ENCODE data around the gene NAGLU. TPM values are rescaled to one million over a fixed set of nuclear protein-coding genes. Genes with fewer than 3 reads are reported as not detected.

The NAGLU gene
- total and polyA plus RNA-seq, 10 of the 15 experiments (the other 5 are each of a cell fraction or from before 2014, with no cell fraction given): 0.23 to 27.5 (median 8.9) TPM

DNA sequence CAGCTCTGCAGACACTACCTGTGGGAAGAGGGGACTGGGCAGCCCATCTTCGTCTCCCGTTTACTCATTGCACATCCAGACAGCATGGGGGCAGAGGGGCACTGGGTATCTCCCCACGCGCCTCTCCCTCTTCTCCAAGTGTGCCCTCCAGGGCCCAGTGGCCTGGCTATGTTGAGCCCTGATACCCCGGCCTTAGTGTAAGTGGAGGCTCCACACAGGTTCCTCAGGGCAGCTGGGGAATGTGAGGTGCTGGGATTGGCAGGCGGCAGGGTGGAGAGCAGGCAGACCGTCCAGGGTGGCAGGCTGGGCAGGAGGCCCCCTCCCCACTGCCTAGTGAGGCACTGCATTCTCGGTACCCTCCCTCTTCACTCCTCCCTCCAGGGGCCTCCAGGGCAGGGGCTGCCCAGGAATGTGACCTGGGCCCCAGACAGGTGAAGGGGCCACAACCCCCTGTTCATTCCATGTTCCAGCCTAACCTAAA, 13.2 kb upstream of the NAGLU start:
- ChIA-PET POLR2A (no interaction called here), RAD21 (ENCODE audit: unreplicated experiment) (no interaction called here), CTCF (interaction anchor here (1.4 kb wide), 1 partner anchor 119 kb away, joined by 4 read pairs; no protein-coding TSS in a partner anchor), SMC1A (ENCODE audit: uncharacterized antibody, unreplicated experiment) (interaction anchor here (0.6 kb wide), 2 partner anchors 235 to 1141 kb away, joined by 3 read pairs; no protein-coding TSS in a partner anchor)
- FAIRE-seq: no peak
- DNase-seq (ENCODE audit: low read depth, low spot score): no peak
- intact Hi-C loops (cut with micrococcal nuclease; ENCODE audit: unreplicated experiment) (no loop called here), in situ Hi-C loops (cut with MboI) (loop anchor here (5.0 kb wide), 1 partner anchor 91 kb away; no protein-coding TSS in a partner anchor)
- Histone ChIP-seq H3K27me3 (replicated peaks in 1 of 2; ENCODE audit: control insufficient read depth in 2 of 2, insufficient read depth in 2 of 2, low read length in 1 of 2) (no peaks in the 10 kb centered on the region), H3K4me1 (ENCODE audit: control insufficient read depth, insufficient read depth, low read length) (peaks cover 5% of the 10 kb centered on the region; the same call in 1 of the 2 replicates), H2AFZ (ENCODE audit: control insufficient read depth, low read depth, low read length) (no peak overlapping the region), H3K9me3 (replicated peaks; ENCODE audit: control insufficient read depth, insufficient read depth, low read length) (no peaks in the 10 kb centered on the region), H3K4me2 (ENCODE audit: control insufficient read depth, insufficient read depth) (no peak overlapping the region), H3K79me2 (ENCODE audit: control insufficient read depth, insufficient read depth, low read length) (no peaks in the 10 kb centered on the region), H3K4me3 (no peak overlapping the region), H4K20me1 (ENCODE audit: control insufficient read depth, insufficient read depth) (no peaks in the 10 kb centered on the region; the same call in 1 of the 2 replicates), H3K9ac (ENCODE audit: control insufficient read depth, insufficient read depth, low read length) (no peak overlapping the region), H3K27ac (ENCODE audit: control insufficient read depth, insufficient read depth) (no peak overlapping the region), H3K36me3 (ENCODE audit: control insufficient read depth in 2 of 2, insufficient read depth in 2 of 2, low read length in 1 of 2) (peaks cover 4 to 5% of the 10 kb centered on the region in 2 experiments; a peak in 3 of 4 replicates)
- no TSS peak for BruUV-seq (replicated peaks)
- ATAC-seq: no peak
- WGBS (ENCODE audit: insufficient coverage, insufficient replicate concordance, low lambda C conversion rate, missing lambda C conversion rate): 95% methylated on average over 8 of the region's 8 CpGs
- TF ChIP-seq RFX5 (IDR thresholded peaks at IDR 0.05; ENCODE audit: low read depth, low read length) (no peak), DPF2 (IDR thresholded peaks at IDR 0.05) (no peak), TAF1 (IDR thresholded peaks at IDR 0.05; ENCODE audit: borderline replicate concordance, low read depth, low read length) (no peak), POLR2A (IDR thresholded peaks at IDR 0.05; ENCODE audit: low read depth, low read length) (no peak; the same call in 1 of the 2 replicates), NFXL1 (IDR thresholded peaks at IDR 0.05; ENCODE audit: borderline replicate concordance) (no peak), FOS (IDR thresholded peaks at IDR 0.05; ENCODE audit: borderline replicate concordance, extremely low read depth, insufficient read length) (no peak), ZSCAN29 (IDR thresholded peaks at IDR 0.05) (no peak)
- TF ChIP-seq, protein P1, sequence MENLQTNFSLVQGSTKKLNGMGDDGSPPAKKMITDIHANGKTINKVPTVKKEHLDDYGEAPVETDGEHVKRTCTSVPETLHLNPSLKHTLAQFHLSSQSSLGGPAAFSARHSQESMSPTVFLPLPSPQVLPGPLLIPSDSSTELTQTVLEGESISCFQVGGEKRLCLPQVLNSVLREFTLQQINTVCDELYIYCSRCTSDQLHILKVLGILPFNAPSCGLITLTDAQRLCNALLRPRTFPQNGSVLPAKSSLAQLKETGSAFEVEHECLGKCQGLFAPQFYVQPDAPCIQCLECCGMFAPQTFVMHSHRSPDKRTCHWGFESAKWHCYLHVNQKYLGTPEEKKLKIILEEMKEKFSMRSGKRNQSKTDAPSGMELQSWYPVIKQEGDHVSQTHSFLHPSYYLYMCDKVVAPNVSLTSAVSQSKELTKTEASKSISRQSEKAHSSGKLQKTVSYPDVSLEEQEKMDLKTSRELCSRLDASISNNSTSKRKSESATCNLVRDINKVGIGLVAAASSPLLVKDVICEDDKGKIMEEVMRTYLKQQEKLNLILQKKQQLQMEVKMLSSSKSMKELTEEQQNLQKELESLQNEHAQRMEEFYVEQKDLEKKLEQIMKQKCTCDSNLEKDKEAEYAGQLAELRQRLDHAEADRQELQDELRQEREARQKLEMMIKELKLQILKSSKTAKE (IDR thresholded peaks at IDR 0.05; ENCODE audit: low read depth, poor library complexity, severe bottlenecking): no peak
- TF ChIP-seq, protein P2, sequence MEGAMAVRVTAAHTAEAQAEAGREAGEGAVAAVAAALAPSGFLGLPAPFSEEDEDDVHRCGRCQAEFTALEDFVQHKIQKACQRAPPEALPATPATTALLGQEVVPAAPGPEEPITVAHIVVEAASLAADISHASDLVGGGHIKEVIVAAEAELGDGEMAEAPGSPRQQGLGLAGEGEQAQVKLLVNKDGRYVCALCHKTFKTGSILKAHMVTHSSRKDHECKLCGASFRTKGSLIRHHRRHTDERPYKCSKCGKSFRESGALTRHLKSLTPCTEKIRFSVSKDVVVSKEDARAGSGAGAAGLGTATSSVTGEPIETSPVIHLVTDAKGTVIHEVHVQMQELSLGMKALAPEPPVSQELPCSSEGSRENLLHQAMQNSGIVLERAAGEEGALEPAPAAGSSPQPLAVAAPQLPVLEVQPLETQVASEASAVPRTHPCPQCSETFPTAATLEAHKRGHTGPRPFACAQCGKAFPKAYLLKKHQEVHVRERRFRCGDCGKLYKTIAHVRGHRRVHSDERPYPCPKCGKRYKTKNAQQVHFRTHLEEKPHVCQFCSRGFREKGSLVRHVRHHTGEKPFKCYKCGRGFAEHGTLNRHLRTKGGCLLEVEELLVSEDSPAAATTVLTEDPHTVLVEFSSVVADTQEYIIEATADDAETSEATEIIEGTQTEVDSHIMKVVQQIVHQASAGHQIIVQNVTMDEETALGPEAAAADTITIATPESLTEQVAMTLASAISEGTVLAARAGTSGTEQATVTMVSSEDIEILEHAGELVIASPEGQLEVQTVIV (IDR thresholded peaks at IDR 0.05; ENCODE audit: borderline replicate concordance, partially characterized antibody): no peak
- TF ChIP-seq, protein P3, sequence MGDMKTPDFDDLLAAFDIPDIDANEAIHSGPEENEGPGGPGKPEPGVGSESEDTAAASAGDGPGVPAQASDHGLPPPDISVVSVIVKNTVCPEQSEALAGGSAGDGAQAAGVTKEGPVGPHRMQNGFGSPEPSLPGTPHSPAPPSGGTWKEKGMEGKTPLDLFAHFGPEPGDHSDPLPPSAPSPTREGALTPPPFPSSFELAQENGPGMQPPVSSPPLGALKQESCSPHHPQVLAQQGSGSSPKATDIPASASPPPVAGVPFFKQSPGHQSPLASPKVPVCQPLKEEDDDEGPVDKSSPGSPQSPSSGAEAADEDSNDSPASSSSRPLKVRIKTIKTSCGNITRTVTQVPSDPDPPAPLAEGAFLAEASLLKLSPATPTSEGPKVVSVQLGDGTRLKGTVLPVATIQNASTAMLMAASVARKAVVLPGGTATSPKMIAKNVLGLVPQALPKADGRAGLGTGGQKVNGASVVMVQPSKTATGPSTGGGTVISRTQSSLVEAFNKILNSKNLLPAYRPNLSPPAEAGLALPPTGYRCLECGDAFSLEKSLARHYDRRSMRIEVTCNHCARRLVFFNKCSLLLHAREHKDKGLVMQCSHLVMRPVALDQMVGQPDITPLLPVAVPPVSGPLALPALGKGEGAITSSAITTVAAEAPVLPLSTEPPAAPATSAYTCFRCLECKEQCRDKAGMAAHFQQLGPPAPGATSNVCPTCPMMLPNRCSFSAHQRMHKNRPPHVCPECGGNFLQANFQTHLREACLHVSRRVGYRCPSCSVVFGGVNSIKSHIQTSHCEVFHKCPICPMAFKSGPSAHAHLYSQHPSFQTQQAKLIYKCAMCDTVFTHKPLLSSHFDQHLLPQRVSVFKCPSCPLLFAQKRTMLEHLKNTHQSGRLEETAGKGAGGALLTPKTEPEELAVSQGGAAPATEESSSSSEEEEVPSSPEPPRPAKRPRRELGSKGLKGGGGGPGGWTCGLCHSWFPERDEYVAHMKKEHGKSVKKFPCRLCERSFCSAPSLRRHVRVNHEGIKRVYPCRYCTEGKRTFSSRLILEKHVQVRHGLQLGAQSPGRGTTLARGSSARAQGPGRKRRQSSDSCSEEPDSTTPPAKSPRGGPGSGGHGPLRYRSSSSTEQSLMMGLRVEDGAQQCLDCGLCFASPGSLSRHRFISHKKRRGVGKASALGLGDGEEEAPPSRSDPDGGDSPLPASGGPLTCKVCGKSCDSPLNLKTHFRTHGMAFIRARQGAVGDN (IDR thresholded peaks at IDR 0.05): no peak
- TF ChIP-seq, protein P4, sequence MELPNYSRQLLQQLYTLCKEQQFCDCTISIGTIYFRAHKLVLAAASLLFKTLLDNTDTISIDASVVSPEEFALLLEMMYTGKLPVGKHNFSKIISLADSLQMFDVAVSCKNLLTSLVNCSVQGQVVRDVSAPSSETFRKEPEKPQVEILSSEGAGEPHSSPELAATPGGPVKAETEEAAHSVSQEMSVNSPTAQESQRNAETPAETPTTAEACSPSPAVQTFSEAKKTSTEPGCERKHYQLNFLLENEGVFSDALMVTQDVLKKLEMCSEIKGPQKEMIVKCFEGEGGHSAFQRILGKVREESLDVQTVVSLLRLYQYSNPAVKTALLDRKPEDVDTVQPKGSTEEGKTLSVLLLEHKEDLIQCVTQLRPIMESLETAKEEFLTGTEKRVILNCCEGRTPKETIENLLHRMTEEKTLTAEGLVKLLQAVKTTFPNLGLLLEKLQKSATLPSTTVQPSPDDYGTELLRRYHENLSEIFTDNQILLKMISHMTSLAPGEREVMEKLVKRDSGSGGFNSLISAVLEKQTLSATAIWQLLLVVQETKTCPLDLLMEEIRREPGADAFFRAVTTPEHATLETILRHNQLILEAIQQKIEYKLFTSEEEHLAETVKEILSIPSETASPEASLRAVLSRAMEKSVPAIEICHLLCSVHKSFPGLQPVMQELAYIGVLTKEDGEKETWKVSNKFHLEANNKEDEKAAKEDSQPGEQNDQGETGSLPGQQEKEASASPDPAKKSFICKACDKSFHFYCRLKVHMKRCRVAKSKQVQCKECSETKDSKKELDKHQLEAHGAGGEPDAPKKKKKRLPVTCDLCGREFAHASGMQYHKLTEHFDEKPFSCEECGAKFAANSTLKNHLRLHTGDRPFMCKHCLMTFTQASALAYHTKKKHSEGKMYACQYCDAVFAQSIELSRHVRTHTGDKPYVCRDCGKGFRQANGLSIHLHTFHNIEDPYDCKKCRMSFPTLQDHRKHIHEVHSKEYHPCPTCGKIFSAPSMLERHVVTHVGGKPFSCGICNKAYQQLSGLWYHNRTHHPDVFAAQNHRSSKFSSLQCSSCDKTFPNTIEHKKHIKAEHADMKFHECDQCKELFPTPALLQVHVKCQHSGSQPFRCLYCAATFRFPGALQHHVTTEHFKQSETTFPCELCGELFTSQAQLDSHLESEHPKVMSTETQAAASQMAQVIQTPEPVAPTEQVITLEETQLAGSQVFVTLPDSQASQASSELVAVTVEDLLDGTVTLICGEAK (IDR thresholded peaks at IDR 0.05; ENCODE audit: borderline replicate concordance): no peak

Measured in GM12878 (cell line).